ENCODE results near the gene NUDC.

GRCh38 chr1:26921126-26921539 is 410 bp upstream of the NUDC start:
- no peak for TF ChIP-seq SCRT1 (tag by site-specific recombination; IDR thresholded peaks at IDR 0.05; ENCODE audit: borderline replicate concordance)
- TF ChIP-seq, protein P1, sequence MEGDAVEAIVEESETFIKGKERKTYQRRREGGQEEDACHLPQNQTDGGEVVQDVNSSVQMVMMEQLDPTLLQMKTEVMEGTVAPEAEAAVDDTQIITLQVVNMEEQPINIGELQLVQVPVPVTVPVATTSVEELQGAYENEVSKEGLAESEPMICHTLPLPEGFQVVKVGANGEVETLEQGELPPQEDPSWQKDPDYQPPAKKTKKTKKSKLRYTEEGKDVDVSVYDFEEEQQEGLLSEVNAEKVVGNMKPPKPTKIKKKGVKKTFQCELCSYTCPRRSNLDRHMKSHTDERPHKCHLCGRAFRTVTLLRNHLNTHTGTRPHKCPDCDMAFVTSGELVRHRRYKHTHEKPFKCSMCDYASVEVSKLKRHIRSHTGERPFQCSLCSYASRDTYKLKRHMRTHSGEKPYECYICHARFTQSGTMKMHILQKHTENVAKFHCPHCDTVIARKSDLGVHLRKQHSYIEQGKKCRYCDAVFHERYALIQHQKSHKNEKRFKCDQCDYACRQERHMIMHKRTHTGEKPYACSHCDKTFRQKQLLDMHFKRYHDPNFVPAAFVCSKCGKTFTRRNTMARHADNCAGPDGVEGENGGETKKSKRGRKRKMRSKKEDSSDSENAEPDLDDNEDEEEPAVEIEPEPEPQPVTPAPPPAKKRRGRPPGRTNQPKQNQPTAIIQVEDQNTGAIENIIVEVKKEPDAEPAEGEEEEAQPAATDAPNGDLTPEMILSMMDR (tag by site-specific recombination; IDR thresholded peaks at IDR 0.05) = no peak
